ENCODE measurements around the gene SASS6. TPM values are rescaled to one million over a fixed set of nuclear protein-coding genes. Genes with fewer than 3 reads are reported as not detected.

Gene SASS6
- total and polyA plus RNA-seq, 9 of the 15 experiments (the other 6 are each of a cell fraction or from before 2014, with no cell fraction given) = 11.6 to 34.1 (median 18.0) TPM

GRCh38 chr1:100037927-100038659 lies 94.6 kb downstream of the SASS6 start (continued):
- TF ChIP-seq RFX1 (IDR thresholded peaks at IDR 0.05) (no peak), HDAC8 (tag; IDR thresholded peaks at IDR 0.05) (no peak), DNMT1 (IDR thresholded peaks at IDR 0.05) (no peak), NCOA4 (IDR thresholded peaks at IDR 0.05; ENCODE audit: partially characterized antibody) (no peak), MEF2A (IDR thresholded peaks at IDR 0.05; ENCODE audit: control insufficient read depth, low read depth, low read length) (no peak), THRB (CRISPR knock-in tag; conservative IDR thresholded peaks at IDR 0.05) (no peak), ZMIZ1 (IDR thresholded peaks at IDR 0.05; ENCODE audit: low read depth in 2 of 2, low read length in 2 of 2) (peak in 1 of 2 experiments; percentile 39; a peak in 1 of 4 replicates), E2F6 (IDR thresholded peaks at IDR 0.05; ENCODE audit: borderline replicate concordance in 1 of 2, extremely low read depth in 1 of 2, insufficient read depth in 1 of 2, insufficient read length in 1 of 2, low read depth in 1 of 2, low read length in 1 of 2, poor library complexity in 1 of 2, severe bottlenecking in 1 of 2) (peak; percentile 44 to 72), KDM4B (IDR thresholded peaks at IDR 0.05; ENCODE audit: borderline replicate concordance in 2 of 2, low read depth in 1 of 2) (peak in 1 of 2 experiments; percentile 47; a peak in 1 of 4 replicates), CLOCK (CRISPR knock-in tag; IDR thresholded peaks at IDR 0.05; ENCODE audit: borderline replicate concordance) (no peak), ZSCAN29 (IDR thresholded peaks at IDR 0.05) (no peak), IRF1 (CRISPR knock-in tag; IDR thresholded peaks at IDR 0.05; ENCODE audit: borderline replicate concordance) (no peak), CEBPB (tag; IDR thresholded peaks at IDR 0.05) (no peak), SRSF3 (IDR thresholded peaks at IDR 0.05; ENCODE audit: insufficient read depth, low read length) (no peak), USF1 (CRISPR knock-in tag; IDR thresholded peaks at IDR 0.05) (peak; percentile 60)

Measured in K562 (cell line).